OCI-LY3 (cell line): ENCODE data around the gene BTBD19.
A peak's percentile ranks its signal among the peaks of the same experiment; 100 is the strongest.

Source experiments
- H2AFZ ChIP-seq: fragments of 200-600, 300-600 bp; shearing (Covaris generic); 2 replicates; pipeline ENCODE4 v1.6.0; 2014; ENCODE audit warnings: antibody characterized with exemption, low read depth, low read length
- H3K27ac ChIP-seq: fragments of 200-600, 300-600 bp; sonication (generic); 2 replicates; pipeline ENCODE4 v1.5.1; 2014; ENCODE audit warnings: mild to moderate bottlenecking, low read length, moderate library complexity, mixed read lengths
- H3K27me3 ChIP-seq: fragments of 200-600, 300-600 bp; sonication (generic); 2 replicates; pipeline ENCODE4 v1.6.1; 2014; ENCODE audit warnings: low read depth, low read length, mixed read lengths
- H3K36me3 ChIP-seq: fragments of 200-600, 300-600 bp; sonication (generic); replicated peaks from 2 replicates; pipeline ENCODE3; 2014; ENCODE audit warnings: low read depth, low read length, mixed read lengths
- H3K4me1 ChIP-seq: fragments of 300-600, 200-600 bp; sonication (generic); 2 replicates; pipeline ENCODE4 v1.6.1; 2014; ENCODE audit warnings: low read length, mixed read lengths
- H3K4me2 ChIP-seq: fragments of 200-600, 300-600 bp; sonication (generic); 2 replicates; pipeline ENCODE4 v1.6.1; 2014; ENCODE audit warnings: low read length, mixed read lengths
- H3K4me3 ChIP-seq: fragments of 300-600, 200-600 bp; sonication (generic); 2 replicates; pipeline ENCODE4 v1.5.1; 2014; ENCODE audit warnings: antibody characterized with exemption, mild to moderate bottlenecking, low read length, moderate library complexity
- H3K79me2 ChIP-seq: fragments of 300-600, 200-600 bp; shearing (Covaris generic); 2 replicates; pipeline ENCODE4 v1.6.1; 2014; ENCODE audit warnings: mild to moderate bottlenecking, low read length, mixed read lengths
- H3K9ac ChIP-seq: fragments of 300-600, 200-600 bp; shearing (Covaris generic); 2 replicates; pipeline ENCODE4 v1.6.0; 2014; ENCODE audit warnings: mild to moderate bottlenecking, low read length, moderate library complexity
- H3K9me3 ChIP-seq: fragments of 200-600, 300-600 bp; shearing (Covaris generic); 2 replicates; pipeline ENCODE4 v1.6.1; 2014; ENCODE audit warnings: low read length, mixed read lengths; ENCODE audit not compliant: insufficient read depth
- H4K20me1 ChIP-seq: fragments of 200-600, 300-600 bp; sonication (generic); 2 replicates; pipeline ENCODE4 v1.6.1; 2016; ENCODE audit warnings: low read length, mixed read lengths; ENCODE audit not compliant: insufficient read depth
- CTCF ChIP-seq: fragments of 200-600, 300-600 bp; sonication (generic); IDR thresholded peaks from 2 replicates; pipeline ENCODE4 v1.5.1; 2014; ENCODE audit warnings: antibody characterized with exemption, low read length, low read depth
- EZH2phosphoT487 ChIP-seq: fragments of 200-600 bp; shearing (Covaris generic); IDR thresholded peaks from 2 replicates; pipeline ENCODE4 v1.6.1; 2018; ENCODE audit warnings: antibody characterized with exemption, mixed run types, low read depth

Gene BTBD19

GRCh38 chr1:44799770-44800584 is 8.3 kb upstream of the BTBD19 start, which contains the start of gene PLK3:
PLK3 (plus strand) TSS chr1:44800377; CDS start chr1:44800464, 87 bp downstream.
- Histone ChIP-seq H3K4me1 (peaks cover 29% of the 10 kb centered on the region), H3K9me3 (no peaks in the 10 kb centered on the region), H2AFZ (no peak within 1 kb of the TSS), H3K9ac (peak within 1 kb of the TSS; percentile 95), H3K27me3 (no peaks in the 10 kb centered on the region), H3K27ac (peak within 1 kb of the TSS; percentile 80), H4K20me1 (peaks cover 11% of the 10 kb centered on the region), H3K36me3 (peaks cover 36% of the 10 kb centered on the region), H3K4me2 (peak within 1 kb of the TSS; percentile 97), H3K4me3 (peak within 1 kb of the TSS; percentile 99), H3K79me2 (peaks cover 44% of the 10 kb centered on the region)
- TF ChIP-seq EZH2phosphoT487 (no peak), CTCF (peak; percentile 70)

GRCh38 chr1:44801491-44802305 is 6.6 kb upstream of the BTBD19 start:
- no peaks in the 10 kb centered on the region for H3K9me3 ChIP-seq
- no peak overlapping the region for H2AFZ ChIP-seq

GRCh38 chr1:44802306-44803061 is 5.8 kb upstream of the BTBD19 start:
- Histone ChIP-seq H3K27ac (peak overlapping the region; percentile 79), H3K4me3 (peak overlapping the region; percentile 99), H3K4me1 (peaks cover 54% of the 10 kb centered on the region), H2AFZ (no peak overlapping the region), H3K9ac (peak overlapping the region; percentile 95), H3K9me3 (no peaks in the 10 kb centered on the region), H4K20me1 (peaks cover 11% of the 10 kb centered on the region), H3K27me3 (no peaks in the 10 kb centered on the region), H3K4me2 (peak overlapping the region; percentile 97), H3K79me2 (peaks cover 62% of the 10 kb centered on the region), H3K36me3 (peaks cover 59% of the 10 kb centered on the region)
- TF ChIP-seq CTCF (no peak), EZH2phosphoT487 (no peak)

More at GRCh38 chr1:44801491-44802305, 6.6 kb upstream of the BTBD19 start:
- Histone ChIP-seq H3K36me3 (peaks cover 51% of the 10 kb centered on the region), H3K27me3 (no peaks in the 10 kb centered on the region), H3K4me1 (peaks cover 46% of the 10 kb centered on the region), H3K4me3 (peak overlapping the region; percentile 99), H3K4me2 (peak overlapping the region; percentile 97), H3K27ac (peak overlapping the region; percentile 79), H3K79me2 (peaks cover 58% of the 10 kb centered on the region), H4K20me1 (peaks cover 11% of the 10 kb centered on the region), H3K9ac (peak overlapping the region; percentile 95)
- TF ChIP-seq EZH2phosphoT487 = no peak
- TF ChIP-seq CTCF = no peak
